ENCODE data around the gene CCZ1.

DNA sequence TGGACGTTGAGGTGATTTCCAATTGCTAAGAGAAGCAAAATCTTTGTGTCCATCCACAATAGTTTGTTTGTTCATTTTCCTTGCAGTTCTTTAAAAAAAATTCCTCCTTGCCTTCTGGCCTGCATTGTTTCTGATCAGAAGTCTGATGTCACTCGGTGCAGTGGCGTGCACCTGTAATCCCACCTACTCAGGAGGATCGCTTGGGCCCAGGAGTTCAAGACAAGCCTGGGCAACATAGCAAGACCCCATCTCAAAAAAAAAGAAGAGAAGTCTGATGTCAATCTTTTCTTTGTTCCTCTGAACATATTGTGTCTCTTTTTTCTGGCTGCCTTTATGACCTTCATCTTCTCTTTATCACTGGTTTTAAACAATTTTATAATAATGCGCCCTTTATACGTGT, 31.5 kb upstream of the CCZ1 start:
- TF ChIP-seq, protein P1, sequence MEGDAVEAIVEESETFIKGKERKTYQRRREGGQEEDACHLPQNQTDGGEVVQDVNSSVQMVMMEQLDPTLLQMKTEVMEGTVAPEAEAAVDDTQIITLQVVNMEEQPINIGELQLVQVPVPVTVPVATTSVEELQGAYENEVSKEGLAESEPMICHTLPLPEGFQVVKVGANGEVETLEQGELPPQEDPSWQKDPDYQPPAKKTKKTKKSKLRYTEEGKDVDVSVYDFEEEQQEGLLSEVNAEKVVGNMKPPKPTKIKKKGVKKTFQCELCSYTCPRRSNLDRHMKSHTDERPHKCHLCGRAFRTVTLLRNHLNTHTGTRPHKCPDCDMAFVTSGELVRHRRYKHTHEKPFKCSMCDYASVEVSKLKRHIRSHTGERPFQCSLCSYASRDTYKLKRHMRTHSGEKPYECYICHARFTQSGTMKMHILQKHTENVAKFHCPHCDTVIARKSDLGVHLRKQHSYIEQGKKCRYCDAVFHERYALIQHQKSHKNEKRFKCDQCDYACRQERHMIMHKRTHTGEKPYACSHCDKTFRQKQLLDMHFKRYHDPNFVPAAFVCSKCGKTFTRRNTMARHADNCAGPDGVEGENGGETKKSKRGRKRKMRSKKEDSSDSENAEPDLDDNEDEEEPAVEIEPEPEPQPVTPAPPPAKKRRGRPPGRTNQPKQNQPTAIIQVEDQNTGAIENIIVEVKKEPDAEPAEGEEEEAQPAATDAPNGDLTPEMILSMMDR (IDR thresholded peaks at IDR 0.05; ENCODE audit: borderline replicate concordance, extremely low read depth, low read length, poor library complexity, severe bottlenecking): no peak
- TF ChIP-seq EZH2 (IDR thresholded peaks at IDR 0.05; ENCODE audit: borderline replicate concordance, low read depth, low read length, severe bottlenecking): no peak
